Esophagus squamous epithelium (tissue), 5 donors: Measurements from ENCODE around the gene FYCO1. TPM values are rescaled to one million over a fixed set of nuclear protein-coding genes. Genes with fewer than 3 reads are reported as not detected.

Experiments
- DNase-seq: peaks from one replicate; lab custom pipeline; 2025; lab: John Stamatoyannopoulos, UW
- H3K27ac ChIP-seq, 4 donors: fragments of 200-600 bp; sonication (generic); one replicate each; pipeline ENCODE4 v1.5.1; 2016 to 2019; ENCODE audit warnings: mild to moderate bottlenecking in 1 of 4
- H3K27me3 ChIP-seq, 4 donors: fragments of 200-600 bp; sonication (generic); 1 replicate in 3 of 4; 2 replicates in 1 of 4; pipeline versions ENCODE4 v1.5.1 to v1.6.0; 2017 to 2021; ENCODE audit warnings: antibody characterized with exemption in 1 of 4
- H3K36me3 ChIP-seq, 3 donors: fragments of 200-600 bp; sonication (generic); one replicate each; pipeline ENCODE4 v1.5.1; 2016 to 2019
- H3K4me1 ChIP-seq, 3 donors: fragments of 200-600 bp; sonication (generic); one replicate each; pipeline ENCODE4 v1.5.1; 2017 to 2019
- H3K4me3 ChIP-seq, 4 donors: fragments of 200-600 bp; sonication (generic); 1 replicate in 3 of 4; 2 replicates in 1 of 4; pipeline ENCODE4 v1.5.1; 2016 to 2019; ENCODE audit warnings: mild to moderate bottlenecking in 2 of 4, moderate library complexity in 1 of 4
- H3K9me3 ChIP-seq, 3 donors: fragments of 200-600 bp; sonication (generic); one replicate each; pipeline ENCODE4 v1.5.1; 2016 to 2019
- CTCF ChIP-seq, 6 experiments: fragments of 450-650 bp in 4 of 6; fragments of 200-600 bp in 2 of 6; sonication (generic) in 2 of 6; IDR thresholded peaks; one replicate each; pipeline ENCODE4 v1.5.1; 2016 to 2019; ENCODE audit warnings: antibody characterized with exemption in 6 of 6, mild to moderate bottlenecking in 4 of 6, moderate library complexity in 4 of 6
- POLR2A ChIP-seq, 4 donors: fragments of 450-650 bp; IDR thresholded peaks; one replicate each; pipeline ENCODE4 v1.6.1; 2017; ENCODE audit warnings: antibody characterized with exemption in 4 of 4, mild to moderate bottlenecking in 4 of 4, moderate library complexity in 3 of 4
- WGBS, 2 donors: methylation state at CpG; one replicate each; pipeline ENCODE4 v1.1.5; 2018; 5-methylcytosine and 5-hydroxymethylcytosine counted together
- intact Hi-C: fragments of 100-400 bp; cut with DNase I; formaldehyde crosslinking; loops from one replicate; pipeline ENCODE4 v1.15.0; 2022
- total RNA-seq, 4 donors: library from RNA; depleted of rRNA; stranded (reverse); fragments of >200 nt; gene quantifications; one replicate each; pipeline ENCODE4 v1.1.0, GENCODE V29; 2016
- donor health status: DM: yes; HTN: yes; CAD: no.

FYCO1 gene
- total RNA-seq, 4 donors from 2014 or later, result 17.8 to 33.3 (median 25.0) TPM

- H3K4me3 ChIP-seq, result no peak overlapping the region
- 66 to 77% methylated on average over 3 of the region's 3 CpGs for WGBS, 2 donors
- no peaks in the 10 kb centered on the region for H3K9me3 ChIP-seq
- intact Hi-C loops, result no loop called here
- TF ChIP-seq CTCF (IDR thresholded peaks at IDR 0.05) (no peak), POLR2A (IDR thresholded peaks at IDR 0.05) (no peak)
- H3K36me3 ChIP-seq, result no peaks in the 10 kb centered on the region
- H3K27me3 ChIP-seq, result no peaks in the 10 kb centered on the region
- DNase-seq, result no peak
- no peak overlapping the region for H3K27ac ChIP-seq
- peaks cover 0 to 4% (median 0%) of the 10 kb centered on the region in 3 donors for H3K4me1 ChIP-seq
Measured at GRCh38 chr3:45904931-45905330, 90.7 kb downstream of the FYCO1 start.

DNA sequence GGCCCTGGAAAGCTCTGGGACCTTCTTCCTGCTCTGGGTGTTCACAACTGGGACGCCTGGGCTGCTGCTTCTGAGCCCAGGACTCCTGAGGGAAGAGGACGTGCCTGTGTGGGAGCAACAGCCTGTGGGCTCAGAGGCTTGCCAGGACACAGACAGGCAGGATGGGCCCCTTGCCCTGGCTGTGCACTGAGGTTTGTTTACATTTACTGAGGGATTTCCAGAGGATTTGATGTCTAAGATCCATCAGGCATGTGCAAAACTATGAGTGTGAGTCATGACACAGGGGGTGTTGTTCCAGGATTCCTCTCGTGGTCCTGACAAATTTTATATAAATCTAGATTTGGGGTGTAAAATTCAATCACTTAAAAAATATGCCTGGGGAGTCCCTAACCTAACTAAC lies 98.7 kb downstream of the FYCO1 start:
- DNase-seq, result no peak
- WGBS, 2 donors, result 6 to 18% methylated on average over 2 of the region's 3 CpGs
- no peaks in the 10 kb centered on the region for H3K27me3 ChIP-seq
- no peaks in the 10 kb centered on the region for H3K9me3 ChIP-seq
- H3K27ac ChIP-seq, result peak overlapping the region; percentile 36 to 74 (median 59)
- peaks cover 15 to 30% (median 15%) of the 10 kb centered on the region in 3 donors for H3K4me1 ChIP-seq
- H3K4me3 ChIP-seq, result no peak overlapping the region
- H3K36me3 ChIP-seq, result no peaks in the 10 kb centered on the region
- TF ChIP-seq POLR2A (IDR thresholded peaks at IDR 0.05) (no peak), CTCF (IDR thresholded peaks at IDR 0.05) (no peak)
- intact Hi-C loops, result no loop called here

DNA sequence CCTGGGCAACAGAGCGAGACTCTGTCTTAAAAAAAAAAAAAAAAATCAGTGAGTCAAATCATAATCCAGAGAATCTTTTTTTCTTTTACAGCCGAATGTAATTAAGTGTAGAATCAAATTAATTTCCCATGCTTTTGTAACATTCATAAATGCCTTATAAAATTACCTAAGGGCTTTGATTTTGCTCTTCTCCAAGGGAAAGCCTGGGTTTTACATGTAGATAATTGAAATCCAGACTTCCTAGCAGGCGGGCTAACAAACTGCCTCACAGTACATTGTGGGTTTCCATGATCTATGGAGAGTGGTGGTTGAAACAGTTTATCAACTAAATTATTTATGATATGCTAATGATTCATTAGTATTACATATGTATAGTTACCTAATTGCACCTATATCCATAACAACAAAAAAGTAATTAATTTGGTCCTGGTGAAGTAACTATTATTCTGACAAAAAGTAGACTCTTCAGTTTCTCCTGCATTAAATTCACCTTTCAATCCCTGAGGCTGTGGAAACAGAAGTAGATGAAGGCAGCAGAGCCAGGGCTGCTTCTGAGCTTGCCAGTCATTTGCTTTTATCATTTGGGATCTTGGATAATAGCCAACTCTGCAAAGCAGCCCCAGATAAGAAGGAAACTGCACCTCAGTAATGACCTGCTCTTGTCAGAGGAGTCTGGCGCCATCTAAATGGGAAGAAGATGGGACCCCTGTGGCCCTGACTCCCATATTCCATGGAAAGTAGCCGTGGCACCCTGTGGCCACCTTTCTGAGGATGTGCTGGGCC lies 99.7 kb downstream of the FYCO1 start:
- Histone ChIP-seq H3K27ac (peak overlapping the region in 2 of 4 donors; percentile 62 to 74), H3K4me1 (peaks cover 15 to 31% (median 15%) of the 10 kb centered on the region in 3 donors), H3K36me3 (no peaks in the 10 kb centered on the region), H3K9me3 (no peaks in the 10 kb centered on the region), H3K27me3 (no peaks in the 10 kb centered on the region), H3K4me3 (no peak overlapping the region)
- 68 to 71% methylated on average over 5 of the region's 5 CpGs for WGBS, 2 donors
- intact Hi-C loops, result no loop called here
- DNase-seq, result no peak
- TF ChIP-seq CTCF (IDR thresholded peaks at IDR 0.05), result no peak
- TF ChIP-seq POLR2A (IDR thresholded peaks at IDR 0.05), result no peak

DNA sequence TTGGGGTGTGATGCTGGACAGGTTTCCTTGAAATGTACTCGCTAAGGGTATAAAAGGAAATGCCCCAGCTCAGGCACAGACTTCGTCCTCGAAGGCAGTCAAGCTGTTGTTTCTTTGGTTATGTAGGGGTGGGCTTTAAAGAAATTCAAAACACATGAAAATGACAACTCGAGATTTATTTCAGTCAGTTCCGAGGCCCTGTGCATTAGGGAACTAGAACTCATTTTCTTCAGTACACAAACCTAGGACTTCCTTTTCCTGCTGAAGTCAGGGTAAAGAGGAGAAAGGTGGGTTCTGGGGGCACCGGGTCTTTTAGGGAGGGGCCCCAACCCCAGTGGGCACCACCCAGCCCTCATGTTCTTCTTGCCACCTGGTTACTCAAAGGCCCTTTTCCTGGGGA lies 101.6 kb downstream of the FYCO1 start:
- intact Hi-C loops, result no loop called here
- 75 to 79% methylated on average over 6 of the region's 6 CpGs for WGBS, 2 donors
- TF ChIP-seq CTCF (IDR thresholded peaks at IDR 0.05), result no peak
- H3K4me3 ChIP-seq, result no peak overlapping the region
- no peak for DNase-seq
- no peaks in the 10 kb centered on the region for H3K36me3 ChIP-seq
- H3K4me1 ChIP-seq, result peaks cover 15 to 38% (median 15%) of the 10 kb centered on the region in 3 donors
- H3K9me3 ChIP-seq, result no peaks in the 10 kb centered on the region
- H3K27me3 ChIP-seq, result no peaks in the 10 kb centered on the region
- no peak overlapping the region for H3K27ac ChIP-seq

DNA sequence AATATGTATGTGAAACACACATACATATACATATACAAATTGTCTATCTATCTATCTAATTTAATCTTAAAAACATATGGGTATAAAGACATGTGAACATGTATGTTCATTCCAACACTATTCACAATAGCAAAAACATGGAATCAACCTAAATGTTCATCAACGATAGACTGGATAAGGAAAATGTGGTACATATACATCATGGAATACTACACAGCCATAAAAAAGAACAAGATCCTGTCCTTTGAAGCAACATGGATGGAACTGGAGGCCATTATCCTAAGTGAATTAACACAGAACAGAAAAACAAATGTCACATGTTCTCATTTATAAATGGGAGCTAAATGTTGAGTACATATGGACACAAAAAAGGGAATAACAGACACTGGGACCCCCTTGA lies 103.5 kb downstream of the FYCO1 start:
- Histone ChIP-seq H3K4me3 (no peak overlapping the region), H3K27me3 (no peaks in the 10 kb centered on the region), H3K36me3 (no peaks in the 10 kb centered on the region), H3K27ac (no peak overlapping the region), H3K9me3 (no peaks in the 10 kb centered on the region), H3K4me1 (peaks cover 11 to 32% (median 11%) of the 10 kb centered on the region in 3 donors)
- no peak for DNase-seq
- WGBS, 2 donors, result 100% methylated on average over 1 of the region's 1 CpG
- intact Hi-C loops, result no loop called here
- TF ChIP-seq CTCF (IDR thresholded peaks at IDR 0.05) (no peak), POLR2A (IDR thresholded peaks at IDR 0.05) (no peak)
